ENCODE data around the gene SERPINA12. TPM values are rescaled to one million over a fixed set of nuclear protein-coding genes. Genes with fewer than 3 reads are reported as not detected.

Gene SERPINA12
- total and polyA plus RNA-seq, 2 experiments from 2014 or later, result not detected

- TF ChIP-seq ZNF462 (CRISPR knock-in tag; IDR thresholded peaks at IDR 0.05) (no peak), EZH2phosphoT487 (IDR thresholded peaks at IDR 0.05; ENCODE audit: unreplicated experiment) (no peak), STAT1 (IDR thresholded peaks at IDR 0.05; ENCODE audit: unreplicated experiment) (no peak), ZNF331 (CRISPR knock-in tag; IDR thresholded peaks at IDR 0.05; ENCODE audit: low read depth) (no peak), POLR2AphosphoS5 (IDR thresholded peaks at IDR 0.05; ENCODE audit: low read depth) (no peak), EZH2 (IDR thresholded peaks at IDR 0.05; ENCODE audit: low read depth, unreplicated experiment) (no peak), CREB1 (CRISPR knock-in tag; IDR thresholded peaks at IDR 0.05; ENCODE audit: low read depth) (no peak), REST (IDR thresholded peaks at IDR 0.05; ENCODE audit: unreplicated experiment) (no peak)
These were observed 19.9 kb downstream of the SERPINA12 start (continued) for GRCh38 chr14:94489336-94489735.
